ENCODE measurements around the gene HMGCR. TPM values are rescaled to one million over a fixed set of nuclear protein-coding genes. Genes with fewer than 3 reads are reported as not detected.
"Not testable (repeated sequence)": the region's sequence is repeated elsewhere in the genome, so short reads cannot be mapped to it uniquely, and the experiment has no call there.

The HMGCR gene
- total RNA-seq, 4 donors from 2014 or later = 44.9 to 205 (median 99.5) TPM

DNA sequence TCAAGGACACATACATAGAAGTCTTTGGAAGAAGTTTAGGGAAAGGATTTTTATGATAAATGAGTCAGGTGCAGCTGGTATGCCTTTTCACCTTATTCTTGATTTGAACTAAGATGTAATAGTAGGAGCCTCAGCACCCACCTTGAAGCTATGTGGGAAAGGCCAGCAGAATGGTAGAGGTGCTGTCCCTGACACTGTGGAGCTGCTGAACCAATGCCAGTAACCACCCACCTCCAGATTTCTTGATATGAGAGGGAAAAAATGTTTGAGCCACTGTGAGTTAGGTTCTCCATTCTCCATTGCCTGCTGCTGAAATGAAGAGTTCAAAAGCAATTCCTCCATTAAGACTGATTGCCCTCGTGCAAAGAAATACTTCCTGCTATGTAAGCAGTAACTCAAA lies 12.2 kb upstream of the HMGCR start:
- in situ Hi-C loops (cut with MboI; ENCODE audit: low pct_ligation_motif_present in 1 of 4, low pct_unique_long_range_greater_than_20kb in 1 of 4, low sequenced_read_pairs in 3 of 4) = loop anchor here in 1 of 4 donors (25.0 kb wide), 1 partner anchor 87 kb away; the partner anchor contains the start of gene ANKRD31
- no peaks in the 10 kb centered on the region for H3K9me3 ChIP-seq
- no peak overlapping the region for H3K4me3 ChIP-seq
- no peaks in the 10 kb centered on the region for H3K36me3 ChIP-seq
- TF ChIP-seq EP300 (IDR thresholded peaks at IDR 0.05; ENCODE audit: low read depth) (no peak), POLR2AphosphoS5 (IDR thresholded peaks at IDR 0.05) (no peak), POLR2A (IDR thresholded peaks at IDR 0.05) (no peak), CTCF (IDR thresholded peaks at IDR 0.05) (no peak)
- no peak for DNase-seq
- WGBS, 2 donors (ENCODE audit: low coverage in 1 of 2) = 35 to 44% methylated on average over 1 of the region's 1 CpG
- no peaks in the 10 kb centered on the region for H3K27me3 ChIP-seq
- H3K4me1 ChIP-seq = peaks cover 0 to 3% (median 1%) of the 10 kb centered on the region in 4 donors
- no peak overlapping the region for H3K27ac ChIP-seq
- intact Hi-C loops (cut with DNase I; ENCODE audit: low total_unique reads) = no loop called here

- Histone ChIP-seq H3K27ac (no peak overlapping the region), H3K9me3 (no peaks in the 10 kb centered on the region), H3K4me1 (peaks cover 0 to 3% (median 1%) of the 10 kb centered on the region in 4 donors), H3K4me3 (no peak overlapping the region), H3K27me3 (no peaks in the 10 kb centered on the region), H3K36me3 (no peaks in the 10 kb centered on the region)
- WGBS, 2 donors (ENCODE audit: low coverage in 1 of 2) = 15% methylated on average over 1 of the region's 1 CpG
- intact Hi-C loops (cut with DNase I; ENCODE audit: low total_unique reads) = no loop called here
- TF ChIP-seq CTCF (IDR thresholded peaks at IDR 0.05) = no peak
- in situ Hi-C loops (cut with MboI; ENCODE audit: low pct_ligation_motif_present in 1 of 4, low pct_unique_long_range_greater_than_20kb in 1 of 4, low sequenced_read_pairs in 3 of 4) = loop anchor here in 1 of 4 donors (25.0 kb wide), 1 partner anchor 88 kb away; the partner anchor contains the start of gene ANKRD31
- DNase-seq = no peak
Measured at GRCh38 chr5:75325242-75325641, 11.8 kb upstream of the HMGCR start.

DNA sequence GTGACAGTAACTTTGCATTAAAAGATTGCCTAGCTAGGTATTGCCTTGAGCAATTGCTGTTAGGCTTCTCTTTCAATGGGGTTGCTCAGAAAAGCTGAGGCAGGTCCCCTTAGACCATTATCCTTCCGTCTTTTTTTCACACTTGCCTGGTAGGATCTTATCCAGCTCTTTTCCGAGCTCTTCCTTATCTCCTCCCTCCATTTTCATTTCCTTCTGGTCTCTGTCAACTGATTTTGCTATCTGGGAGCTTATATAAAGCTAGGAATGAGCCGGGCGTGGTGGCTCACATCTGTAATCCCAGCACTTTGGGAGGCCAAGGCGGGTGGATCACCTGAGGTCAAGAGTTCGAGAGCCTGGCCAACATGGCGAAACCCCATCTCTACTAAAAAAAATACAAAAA lies 6.6 kb upstream of the HMGCR start:
- H3K4me1 ChIP-seq = no peaks in the 10 kb centered on the region
- H3K27me3 ChIP-seq = no peaks in the 10 kb centered on the region
- intact Hi-C loops (cut with DNase I; ENCODE audit: low total_unique reads) = loop anchor here (10.0 kb wide), 1 partner anchor 96 kb away; the partner anchor contains the start of gene ANKRD31
- DNase-seq = no peak
- no peaks in the 10 kb centered on the region for H3K36me3 ChIP-seq
- no peak overlapping the region for H3K27ac ChIP-seq
- no peaks in the 10 kb centered on the region for H3K9me3 ChIP-seq
- no peak overlapping the region for H3K4me3 ChIP-seq
- TF ChIP-seq CTCF (IDR thresholded peaks at IDR 0.05) (no peak), POLR2AphosphoS5 (IDR thresholded peaks at IDR 0.05) (no peak), EP300 (IDR thresholded peaks at IDR 0.05; ENCODE audit: low read depth) (no peak), POLR2A (IDR thresholded peaks at IDR 0.05) (no peak)
- WGBS, 2 donors (ENCODE audit: low coverage in 1 of 2) = 86 to 87% methylated on average over 7 of the region's 7 CpGs
- in situ Hi-C loops (cut with MboI; ENCODE audit: low pct_ligation_motif_present in 1 of 4, low pct_unique_long_range_greater_than_20kb in 1 of 4, low sequenced_read_pairs in 3 of 4) = loop anchor here in 1 of 4 donors (25.0 kb wide), 1 partner anchor 93 kb away; the partner anchor contains the start of gene ANKRD31

GRCh38 chr5:75331095-75332090 lies 5.6 kb upstream of the HMGCR start:
- intact Hi-C loops (cut with DNase I; ENCODE audit: low total_unique reads) = loop anchor here (10.0 kb wide), 1 partner anchor 97 kb away; the partner anchor contains the start of gene ANKRD31
- Histone ChIP-seq H3K4me1 (peaks cover 0 to 8% (median 3%) of the 10 kb centered on the region in 4 donors), H3K4me3 (no peak overlapping the region), H3K9me3 (no peaks in the 10 kb centered on the region), H3K36me3 (no peaks in the 10 kb centered on the region), H3K27me3 (no peaks in the 10 kb centered on the region), H3K27ac (no peak overlapping the region)
- no peak for TF ChIP-seq POLR2AphosphoS5 (IDR thresholded peaks at IDR 0.05)
- no peak for TF ChIP-seq CTCF (IDR thresholded peaks at IDR 0.05)
- no peak for TF ChIP-seq POLR2A (IDR thresholded peaks at IDR 0.05)
- TF ChIP-seq EP300 (IDR thresholded peaks at IDR 0.05; ENCODE audit: low read depth) = no peak
- no peak for DNase-seq
- WGBS, 2 donors (ENCODE audit: low coverage in 1 of 2) = 52 to 68% methylated on average over 4 of the region's 4 CpGs
- in situ Hi-C loops (cut with MboI; ENCODE audit: low pct_ligation_motif_present in 1 of 4, low pct_unique_long_range_greater_than_20kb in 1 of 4, low sequenced_read_pairs in 3 of 4) = loop anchor here in 1 of 4 donors (25.0 kb wide), 1 partner anchor 94 kb away; the partner anchor contains the start of gene ANKRD31

- not testable (repeated sequence) for H3K36me3 ChIP-seq, H3K27me3 ChIP-seq, H3K4me3 ChIP-seq, DNase-seq, H3K27ac ChIP-seq, H3K9me3 ChIP-seq
- 100% methylated on average over 10 of the region's 23 CpGs; no CpG with 5 or more reads in 1 of the 2 donors for WGBS, 2 donors (ENCODE audit: low coverage in 1 of 2)
- in situ Hi-C loops (cut with MboI; ENCODE audit: low pct_ligation_motif_present in 1 of 4, low pct_unique_long_range_greater_than_20kb in 1 of 4, low sequenced_read_pairs in 3 of 4) (loop anchor here in 1 of 4 donors (25.0 kb wide), 1 partner anchor 96 kb away; the partner anchor contains the start of gene ANKRD31), intact Hi-C loops (cut with DNase I; ENCODE audit: low total_unique reads) (loop anchor here (10.0 kb wide), 1 partner anchor 99 kb away; the partner anchor contains the start of gene ANKRD31)
- peaks cover 0 to 16% (median 10%) of the 10 kb centered on the region in 4 donors for H3K4me1 ChIP-seq
Measured at GRCh38 chr5:75333759-75334158, 3.3 kb upstream of the HMGCR start.

- intact Hi-C loops (cut with DNase I; ENCODE audit: low total_unique reads) (loop anchor here (10.0 kb wide), 1 partner anchor 100 kb away; the partner anchor contains the start of gene ANKRD31), in situ Hi-C loops (cut with MboI; ENCODE audit: low pct_ligation_motif_present in 1 of 4, low pct_unique_long_range_greater_than_20kb in 1 of 4, low sequenced_read_pairs in 3 of 4) (loop anchor here in 1 of 4 donors (25.0 kb wide), 1 partner anchor 97 kb away; the partner anchor contains the start of gene ANKRD31)
- WGBS, 2 donors (ENCODE audit: low coverage in 1 of 2) = 84 to 97% methylated on average over 6 to 10 of the region's 10 CpGs
- not testable (repeated sequence) for H3K27ac ChIP-seq, H3K4me3 ChIP-seq, H3K27me3 ChIP-seq, H3K9me3 ChIP-seq, H3K36me3 ChIP-seq, DNase-seq
- H3K4me1 ChIP-seq = peaks cover 0 to 20% (median 12%) of the 10 kb centered on the region in 4 donors
Measured at GRCh38 chr5:75334413-75334812, 2.6 kb upstream of the HMGCR start.
